Peyer's patch (tissue), 4 donors: Measurements from ENCODE around the gene MYOM3.
"Not testable (repeated sequence)": the region's sequence is repeated elsewhere in the genome, so short reads cannot be mapped to it uniquely, and the experiment has no call there.

ENCODE experiments used
- POLR2A ChIP-seq, 2 donors: fragments of 450-650 bp; IDR thresholded peaks; one replicate each; pipeline ENCODE4 v1.5.1; 2017; ENCODE audit warnings: antibody characterized with exemption in 2 of 2, mild to moderate bottlenecking in 2 of 2, moderate library complexity in 2 of 2
- TF ChIP-seq, protein P1 (sequence below), 6 experiments: fragments of 450-650 bp in 4 of 6; fragments of 200-600 bp in 2 of 6; sonication (generic) in 1 of 6; IDR thresholded peaks; one replicate each; pipeline ENCODE4 v1.5.1; 2017 to 2019; ENCODE audit warnings: antibody characterized with exemption in 6 of 6, mild to moderate bottlenecking in 3 of 6, moderate library complexity in 1 of 6

DNA sequence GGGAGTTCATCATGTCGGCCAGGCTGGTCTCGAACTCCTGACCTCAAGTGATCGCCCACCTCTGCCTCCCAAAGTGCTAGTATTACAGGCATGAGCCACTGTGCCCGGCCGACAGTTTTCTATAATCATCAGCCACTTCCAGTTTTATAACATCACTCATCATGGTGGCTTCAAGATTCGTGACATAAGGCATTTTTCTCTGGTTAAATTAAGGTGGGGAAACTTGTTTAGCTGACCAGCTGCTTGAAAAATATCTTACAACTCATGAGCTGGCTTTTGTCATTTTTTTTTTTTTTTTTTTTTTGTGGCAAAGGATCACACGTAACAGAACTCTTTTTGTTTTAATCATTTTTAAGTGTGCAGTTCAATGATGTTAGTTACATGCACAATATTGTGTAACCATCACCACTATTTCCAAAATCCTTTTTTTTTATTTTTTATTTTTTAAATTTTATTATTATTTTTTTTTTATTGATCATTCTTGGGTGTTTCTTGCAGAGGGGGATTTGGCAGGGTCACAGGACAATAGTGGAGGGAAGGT lies 80.9 kb downstream of the MYOM3 start:
- TF ChIP-seq, protein P1, sequence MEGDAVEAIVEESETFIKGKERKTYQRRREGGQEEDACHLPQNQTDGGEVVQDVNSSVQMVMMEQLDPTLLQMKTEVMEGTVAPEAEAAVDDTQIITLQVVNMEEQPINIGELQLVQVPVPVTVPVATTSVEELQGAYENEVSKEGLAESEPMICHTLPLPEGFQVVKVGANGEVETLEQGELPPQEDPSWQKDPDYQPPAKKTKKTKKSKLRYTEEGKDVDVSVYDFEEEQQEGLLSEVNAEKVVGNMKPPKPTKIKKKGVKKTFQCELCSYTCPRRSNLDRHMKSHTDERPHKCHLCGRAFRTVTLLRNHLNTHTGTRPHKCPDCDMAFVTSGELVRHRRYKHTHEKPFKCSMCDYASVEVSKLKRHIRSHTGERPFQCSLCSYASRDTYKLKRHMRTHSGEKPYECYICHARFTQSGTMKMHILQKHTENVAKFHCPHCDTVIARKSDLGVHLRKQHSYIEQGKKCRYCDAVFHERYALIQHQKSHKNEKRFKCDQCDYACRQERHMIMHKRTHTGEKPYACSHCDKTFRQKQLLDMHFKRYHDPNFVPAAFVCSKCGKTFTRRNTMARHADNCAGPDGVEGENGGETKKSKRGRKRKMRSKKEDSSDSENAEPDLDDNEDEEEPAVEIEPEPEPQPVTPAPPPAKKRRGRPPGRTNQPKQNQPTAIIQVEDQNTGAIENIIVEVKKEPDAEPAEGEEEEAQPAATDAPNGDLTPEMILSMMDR (IDR thresholded peaks at IDR 0.05), result not testable (repeated sequence)
- TF ChIP-seq POLR2A (IDR thresholded peaks at IDR 0.05), result not testable (repeated sequence)
